Hepatocyte (in vitro differentiated cells): ENCODE results near the gene SLC10A3. TPM values are rescaled to one million over a fixed set of nuclear protein-coding genes. Genes with fewer than 3 reads are reported as not detected.

ENCODE experiments used
- DNase-seq: peaks from one replicate; pipeline ENCODE4 v3.0.0-alpha.2; 2016; ENCODE audit warnings: low spot score
- H2AFZ ChIP-seq: fragments of 200-600 bp; sonication (generic); 2 replicates; pipeline ENCODE4 v1.6.0; 2016; ENCODE audit warnings: antibody characterized with exemption, mild to moderate bottlenecking
- H3K27ac ChIP-seq: fragments of 200-600 bp; sonication (generic); 2 replicates; pipeline ENCODE4 v1.5.1; 2016; ENCODE audit warnings: mild to moderate bottlenecking
- H3K27me3 ChIP-seq: fragments of 200-600 bp; sonication (generic); 2 replicates; pipeline ENCODE4 v1.6.1; 2016
- H3K36me3 ChIP-seq: fragments of 200-600 bp; sonication (generic); replicated peaks from 2 replicates; pipeline ENCODE4 v1.5.1; 2016; ENCODE audit warnings: low read depth; ENCODE audit not compliant: insufficient read depth
- H3K4me1 ChIP-seq: fragments of 200-600 bp; sonication (generic); 2 replicates; pipeline ENCODE4 v1.5.1; 2016; ENCODE audit warnings: mild to moderate bottlenecking, moderate library complexity; ENCODE audit not compliant: insufficient read depth
- H3K4me2 ChIP-seq: fragments of 200-600 bp; sonication (generic); 2 replicates; pipeline ENCODE4 v1.6.0; 2016
- H3K4me3 ChIP-seq: fragments of 200-600 bp; sonication (generic); 2 replicates; pipeline ENCODE4 v1.5.1; 2016; ENCODE audit warnings: mild to moderate bottlenecking
- H3K79me2 ChIP-seq: fragments of 200-600 bp; sonication (generic); 2 replicates; pipeline ENCODE4 v1.6.0; 2017; ENCODE audit warnings: mild to moderate bottlenecking
- H3K9me2 ChIP-seq: fragments of 200-600 bp; sonication (generic); replicated peaks from 2 replicates; pipeline ENCODE4 v1.6.0; 2017; ENCODE audit warnings: mild to moderate bottlenecking; ENCODE audit not compliant: insufficient read depth
- H3K9me3 ChIP-seq: fragments of 200-600 bp; sonication (generic); 2 replicates; pipeline ENCODE4 v1.5.1; 2016; ENCODE audit warnings: low read depth, mild to moderate bottlenecking
- H4K20me1 ChIP-seq: fragments of 200-600 bp; sonication (generic); 2 replicates; pipeline ENCODE4 v1.6.0; 2016; ENCODE audit warnings: mild to moderate bottlenecking; ENCODE audit not compliant: insufficient read depth, poor library complexity, severe bottlenecking
- EZH2 ChIP-seq: fragments of 200-600 bp; sonication (generic); IDR thresholded peaks from 2 replicates; pipeline ENCODE4 v1.6.1; 2016; ENCODE audit warnings: antibody characterized with exemption, mild to moderate bottlenecking, borderline replicate concordance
- EZH2phosphoT487 ChIP-seq: fragments of 200-600 bp; sonication (generic); IDR thresholded peaks from one replicate; pipeline ENCODE4 v1.6.1; 2018; ENCODE audit warnings: antibody characterized with exemption, mild to moderate bottlenecking, low read depth, moderate library complexity; ENCODE audit not compliant: unreplicated experiment, severe bottlenecking
- WGBS: methylation state at CpG from one replicate; pipeline ENCODE4 v1.1.6; 2016; ENCODE audit warnings: low lambda C conversion rate; ENCODE audit errors: missing lambda C conversion rate; 5-methylcytosine and 5-hydroxymethylcytosine counted together
- polyA plus RNA-seq: library from polyadenylated mRNA; unstranded; fragments of >200 nt; fragmentation: Nextera tagmentation; extraction: Ambion mirVana; gene quantifications from 2 replicates; pipeline ENCODE4 v1.2.1, GENCODE V29; 2016
- total RNA-seq: library from RNA; depleted of rRNA; stranded (reverse); fragments of >200 nt; gene quantifications from 2 replicates; pipeline ENCODE4 v1.2.3, GENCODE V29; 2014
- TF ChIP-seq, protein P1 (sequence below): fragments of 200-600 bp; sonication (generic); IDR thresholded peaks from 2 replicates; pipeline ENCODE4 v1.5.1; 2016; ENCODE audit warnings: antibody characterized with exemption, mild to moderate bottlenecking; ENCODE audit not compliant: poor library complexity

The SLC10A3 gene
- total and polyA plus RNA-seq, 2 experiments from 2014 or later: 28.8 to 48.3 TPM

DNA sequence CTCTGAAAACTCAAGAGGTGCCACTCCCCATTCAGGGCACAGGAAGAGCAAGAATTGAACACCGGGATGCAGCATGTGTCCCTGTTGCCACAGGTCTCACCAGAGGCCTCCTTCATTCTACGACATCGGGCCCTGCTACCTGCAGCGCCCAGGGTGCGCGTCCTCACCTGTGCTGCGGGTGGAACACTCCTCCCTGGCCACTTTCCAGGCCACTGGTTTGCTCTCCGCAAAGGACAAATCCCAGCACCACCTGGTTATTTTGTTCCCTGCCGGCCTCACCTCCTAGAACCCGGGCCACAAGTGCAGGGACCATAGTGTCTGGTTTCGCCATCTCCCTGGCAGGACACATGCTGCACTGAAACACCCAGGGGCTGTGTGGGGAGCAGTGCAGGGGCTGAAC is 39.9 kb upstream of the SLC10A3 start:
- H3K9me2 ChIP-seq: no peaks in the 10 kb centered on the region
- H3K9me3 ChIP-seq: no peaks in the 10 kb centered on the region
- no peak overlapping the region for H3K4me3 ChIP-seq
- no peak for DNase-seq
- TF ChIP-seq EZH2phosphoT487 (no peak), EZH2 (no peak)
- TF ChIP-seq, protein P1, sequence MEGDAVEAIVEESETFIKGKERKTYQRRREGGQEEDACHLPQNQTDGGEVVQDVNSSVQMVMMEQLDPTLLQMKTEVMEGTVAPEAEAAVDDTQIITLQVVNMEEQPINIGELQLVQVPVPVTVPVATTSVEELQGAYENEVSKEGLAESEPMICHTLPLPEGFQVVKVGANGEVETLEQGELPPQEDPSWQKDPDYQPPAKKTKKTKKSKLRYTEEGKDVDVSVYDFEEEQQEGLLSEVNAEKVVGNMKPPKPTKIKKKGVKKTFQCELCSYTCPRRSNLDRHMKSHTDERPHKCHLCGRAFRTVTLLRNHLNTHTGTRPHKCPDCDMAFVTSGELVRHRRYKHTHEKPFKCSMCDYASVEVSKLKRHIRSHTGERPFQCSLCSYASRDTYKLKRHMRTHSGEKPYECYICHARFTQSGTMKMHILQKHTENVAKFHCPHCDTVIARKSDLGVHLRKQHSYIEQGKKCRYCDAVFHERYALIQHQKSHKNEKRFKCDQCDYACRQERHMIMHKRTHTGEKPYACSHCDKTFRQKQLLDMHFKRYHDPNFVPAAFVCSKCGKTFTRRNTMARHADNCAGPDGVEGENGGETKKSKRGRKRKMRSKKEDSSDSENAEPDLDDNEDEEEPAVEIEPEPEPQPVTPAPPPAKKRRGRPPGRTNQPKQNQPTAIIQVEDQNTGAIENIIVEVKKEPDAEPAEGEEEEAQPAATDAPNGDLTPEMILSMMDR: no peak
- 86% methylated on average over 11 of the region's 11 CpGs for WGBS
- no peak overlapping the region for H3K4me2 ChIP-seq
- no peaks in the 10 kb centered on the region for H3K79me2 ChIP-seq
- H3K27me3 ChIP-seq: no peaks in the 10 kb centered on the region
- H2AFZ ChIP-seq: no peak overlapping the region
- H3K36me3 ChIP-seq: no peaks in the 10 kb centered on the region
- peaks cover 11% of the 10 kb centered on the region for H3K4me1 ChIP-seq
- no peaks in the 10 kb centered on the region for H4K20me1 ChIP-seq
- H3K27ac ChIP-seq: no peak overlapping the region

DNA sequence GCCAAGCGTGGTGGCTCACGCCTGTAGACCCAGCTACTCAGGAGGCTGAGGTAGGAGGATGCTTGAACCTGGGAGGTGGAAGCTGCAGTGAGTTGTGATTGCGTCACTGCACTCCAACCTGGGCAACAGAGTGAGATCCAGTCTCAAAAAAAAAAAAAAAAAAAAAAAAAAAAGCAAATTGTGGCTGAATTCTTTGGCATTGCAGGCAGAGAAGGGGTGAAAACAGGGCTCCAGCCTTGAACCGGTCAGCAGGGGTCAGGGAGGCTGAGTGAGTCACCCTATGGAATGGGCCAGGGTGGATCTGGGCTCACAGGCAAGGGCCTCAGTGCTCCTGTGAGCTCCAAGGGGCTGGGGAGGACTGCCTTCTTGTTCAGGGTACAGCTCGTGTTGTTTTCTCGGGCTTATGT is 38.8 kb upstream of the SLC10A3 start:
- DNase-seq: no peak
- H3K27ac ChIP-seq: no peak overlapping the region
- H3K79me2 ChIP-seq: no peaks in the 10 kb centered on the region
- WGBS: 77% methylated on average over 6 of the region's 6 CpGs
- H3K27me3 ChIP-seq: no peaks in the 10 kb centered on the region
- H3K9me3 ChIP-seq: no peaks in the 10 kb centered on the region
- peaks cover 11% of the 10 kb centered on the region for H3K4me1 ChIP-seq
- no peak overlapping the region for H3K4me2 ChIP-seq
- TF ChIP-seq EZH2 (no peak), EZH2phosphoT487 (no peak)
- TF ChIP-seq, protein P1: no peak
- no peak overlapping the region for H3K4me3 ChIP-seq
- H4K20me1 ChIP-seq: no peaks in the 10 kb centered on the region
- H3K9me2 ChIP-seq: no peaks in the 10 kb centered on the region
- H2AFZ ChIP-seq: no peak overlapping the region
- no peaks in the 10 kb centered on the region for H3K36me3 ChIP-seq

DNA sequence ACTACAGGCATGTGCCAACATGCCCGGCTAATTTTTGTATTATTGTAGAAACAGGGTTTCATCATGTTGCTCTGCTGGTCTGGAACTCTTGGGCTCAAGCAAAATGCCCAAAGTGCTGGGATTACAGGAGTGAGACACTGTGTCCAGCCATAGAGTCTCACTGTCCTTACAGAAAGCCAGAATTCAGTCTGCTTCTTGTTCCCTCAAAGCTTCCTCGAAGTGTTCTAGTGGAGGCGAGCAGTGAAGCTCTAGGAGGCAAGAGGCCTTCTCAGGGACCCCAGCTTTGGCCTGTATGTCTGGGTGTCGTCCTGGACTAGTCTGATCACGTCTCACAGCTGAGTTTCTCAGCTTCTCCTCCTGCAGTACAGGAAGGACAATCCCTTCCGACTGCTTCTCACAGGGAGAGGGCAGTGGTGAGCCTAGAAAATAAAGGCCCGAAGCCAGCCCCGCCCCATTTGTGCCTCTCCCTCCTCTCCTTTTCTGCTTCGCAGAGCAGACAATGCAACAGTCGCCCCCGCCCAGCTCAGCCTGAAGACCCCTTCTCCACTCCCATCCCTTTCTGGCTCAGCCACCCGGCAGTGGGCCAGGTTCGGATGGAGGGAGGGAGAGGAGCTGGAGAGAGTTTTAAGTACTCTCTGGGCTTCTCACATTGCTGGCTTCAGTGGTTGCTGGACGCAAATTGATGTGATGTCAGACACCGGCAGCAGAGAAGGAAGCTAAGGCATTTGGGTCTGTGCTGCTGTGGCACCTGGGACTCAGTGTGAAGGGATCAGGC is 36.7 kb upstream of the SLC10A3 start:
- Histone ChIP-seq H3K36me3 (no peaks in the 10 kb centered on the region), H3K9me2 (no peaks in the 10 kb centered on the region), H3K4me1 (peaks cover 11% of the 10 kb centered on the region), H3K79me2 (no peaks in the 10 kb centered on the region), H3K9me3 (no peaks in the 10 kb centered on the region), H2AFZ (no peak overlapping the region), H3K4me3 (no peak overlapping the region), H3K4me2 (peak overlapping the region; percentile 73), H3K27ac (peak overlapping the region; percentile 96), H4K20me1 (no peaks in the 10 kb centered on the region), H3K27me3 (no peaks in the 10 kb centered on the region)
- 39% methylated on average over 15 of the region's 15 CpGs for WGBS
- TF ChIP-seq EZH2phosphoT487 (no peak), EZH2 (no peak)
- TF ChIP-seq, protein P1: peak; percentile 44
- DNase-seq: peak; percentile 90
